Common myeloid progenitor, CD34-positive (primary cell): Measurements from ENCODE around the gene PLPPR2.
A peak's percentile ranks its signal among the peaks of the same experiment; 100 is the strongest.

ENCODE experiments used
- CTCF ChIA-PET: fragments of 350-600 bp; sonication (Branson Sonifier 250); formaldehyde crosslinking; loops from one replicate; lab custom pipeline; 2021; ENCODE audit warnings: antibody characterized with exemption; lab: Charles Lee
- POLR2A ChIA-PET: fragments of 350-600 bp; sonication (Branson Sonifier 250); formaldehyde crosslinking; loops from one replicate; lab custom pipeline; 2021; ENCODE audit warnings: antibody characterized with exemption; lab: Charles Lee
- DNase-seq, 3 donors: peaks; one replicate each; pipeline versions ENCODE4 v3.0.0 to v3.0.0-alpha.2; 2013
- H3K27ac ChIP-seq, 2 experiments: 1 replicate in 1 of 2; 2 replicates in 1 of 2; pipeline ENCODE4 v1.7.0; 2013; ENCODE audit warnings: inconsistent platforms in 2 of 2, low read length in 2 of 2, mild to moderate bottlenecking in 2 of 2, low read depth in 1 of 2, moderate library complexity in 1 of 2; ENCODE audit not compliant: severe bottlenecking in 2 of 2, insufficient read depth in 1 of 2, poor library complexity in 1 of 2
- H3K27me3 ChIP-seq, 5 experiments: replicated peaks in 2 of 5; 1 replicate in 3 of 5; 2 replicates in 2 of 5; pipeline versions ENCODE4 v1.6.1 to v1.7.0; 2013; ENCODE audit warnings: low read length in 4 of 5, mild to moderate bottlenecking in 2 of 5, moderate library complexity in 2 of 5, inconsistent platforms in 1 of 5; ENCODE audit not compliant: insufficient read depth in 5 of 5, control insufficient read depth in 4 of 5
- H3K36me3 ChIP-seq, 4 experiments: 1 replicate in 2 of 4; 2 replicates in 2 of 4; pipeline versions ENCODE4 v1.6.1 to v1.7.0; 2013; ENCODE audit warnings: low read length in 3 of 4, control low read depth in 1 of 4, mild to moderate bottlenecking in 1 of 4; ENCODE audit not compliant: control insufficient read depth in 4 of 4, insufficient read depth in 4 of 4
- H3K4me1 ChIP-seq, 4 experiments: 1 replicate in 3 of 4; 2 replicates in 1 of 4; pipeline versions ENCODE4 v1.6.1 to v1.7.1; 2013; ENCODE audit warnings: low read length in 3 of 4, mild to moderate bottlenecking in 3 of 4, control low read depth in 1 of 4, inconsistent platforms in 1 of 4, moderate library complexity in 1 of 4; ENCODE audit not compliant: control insufficient read depth in 4 of 4, insufficient read depth in 4 of 4; ENCODE audit errors: control extremely low read depth in 1 of 4
- H3K4me3 ChIP-seq, 7 experiments: 1 replicate in 4 of 7; 2 replicates in 3 of 7; pipeline versions ENCODE4 v1.5.1 to v1.7.0; 2013; ENCODE audit warnings: mild to moderate bottlenecking in 7 of 7, low read length in 6 of 7, moderate library complexity in 6 of 7, inconsistent platforms in 2 of 7, low read depth in 2 of 7, control low read depth in 1 of 7; ENCODE audit not compliant: insufficient read depth in 4 of 7, control insufficient read depth in 1 of 7; ENCODE audit errors: extremely low read depth in 1 of 7
- H3K9me3 ChIP-seq, 5 experiments: 1 replicate in 4 of 5; 2 replicates in 1 of 5; pipeline versions ENCODE4 v1.6.1 to v1.7.1; 2013; ENCODE audit warnings: low read length in 4 of 5, mild to moderate bottlenecking in 2 of 5, inconsistent platforms in 1 of 5, low read depth in 1 of 5, moderate library complexity in 1 of 5; ENCODE audit not compliant: control insufficient read depth in 4 of 5, insufficient read depth in 2 of 5; ENCODE audit errors: control extremely low read depth in 1 of 5
- WGBS: methylation state at CpG from one replicate; pipeline ENCODE4 v1.1.5; 2013; ENCODE audit not compliant: insufficient coverage; 5-methylcytosine and 5-hydroxymethylcytosine counted together

PLPPR2 gene

GRCh38 chr19:11380653-11381537, 25.7 kb downstream of the PLPPR2 start:
- Histone ChIP-seq H3K27ac (peak overlapping the region; percentile 50 to 80), H3K9me3 (no peaks in the 10 kb centered on the region), H3K4me3 (peak overlapping the region; percentile 47 to 87 (median 71)), H3K36me3 (no peaks in the 10 kb centered on the region), H3K4me1 (peaks cover 13 to 66% (median 61%) of the 10 kb centered on the region in 4 experiments), H3K27me3 (peaks cover 0 to 6% (median 0%) of the 10 kb centered on the region in 5 experiments)
- WGBS: 1% methylated on average over 49 of the region's 54 CpGs
- ChIA-PET POLR2A (interaction anchor here (0.6 to 1.0 kb wide), 3 partner anchors 35 to 1632 kb away, joined by 3 to 6 read pairs (median 4); partner anchors contain the start of genes CCDC159, RAB3D and TMEM205), CTCF (interaction anchor here (0.7 to 6.0 kb wide), 28 partner anchors 10 to 104 kb away, joined by 3 to 36 read pairs (median 4); partner anchors contain the start of genes CCDC159, ODAD3, PRKCSH and RAB3D)
- peak; percentile 96 to 98 (median 97) for DNase-seq

GRCh38 chr19:11382898-11383705, 27.9 kb downstream of the PLPPR2 start:
- CTCF ChIA-PET: interaction anchor here (0.6 to 6.0 kb wide), 21 partner anchors 8 to 100 kb away, joined by 3 to 36 read pairs (median 4); partner anchors contain the start of genes RGL3 and SWSAP1
- WGBS: 0% methylated on average over 45 of the region's 65 CpGs

GRCh38 chr19:11383706-11384048, 28.4 kb downstream of the PLPPR2 start:
- Histone ChIP-seq H3K4me3 (peak overlapping the region; percentile 24 to 67 (median 54)), H3K27me3 (peaks cover 0 to 6% (median 0%) of the 10 kb centered on the region in 5 experiments), H3K36me3 (no peaks in the 10 kb centered on the region), H3K4me1 (peaks cover 8 to 51% (median 47%) of the 10 kb centered on the region in 4 experiments), H3K9me3 (no peaks in the 10 kb centered on the region), H3K27ac (peak overlapping the region in 1 of 2 experiments; percentile 43)
- ChIA-PET CTCF (interaction anchor here (0.6 to 6.0 kb wide), 17 partner anchors 9 to 99 kb away, joined by 3 to 36 read pairs (median 4); partner anchors contain the start of genes PRKCSH, RGL3 and SWSAP1), POLR2A (interaction anchor here (1.6 kb wide), 1 partner anchor 38 kb away, joined by 5 read pairs; no protein-coding TSS in a partner anchor)
- DNase-seq: no peak
- WGBS: 0% methylated on average over 4 of the region's 9 CpGs

More at GRCh38 chr19:11382898-11383705, 27.9 kb downstream of the PLPPR2 start:
- peak overlapping the region; percentile 24 to 67 (median 54) for H3K4me3 ChIP-seq
- no peaks in the 10 kb centered on the region for H3K9me3 ChIP-seq
- POLR2A ChIA-PET: interaction anchor here (1.6 kb wide), 1 partner anchor 39 kb away, joined by 5 read pairs; no protein-coding TSS in a partner anchor
- H3K4me1 ChIP-seq: peaks cover 8 to 55% (median 50%) of the 10 kb centered on the region in 4 experiments
- H3K36me3 ChIP-seq: no peaks in the 10 kb centered on the region
- H3K27me3 ChIP-seq: peaks cover 0 to 6% (median 0%) of the 10 kb centered on the region in 5 experiments
- H3K27ac ChIP-seq: peak overlapping the region in 1 of 2 experiments; percentile 54
- peak; percentile 81 to 85 (median 82) for DNase-seq

- H3K9me3 ChIP-seq: no peaks in the 10 kb centered on the region
- WGBS: 100% methylated on average over 1 of the region's 5 CpGs
- peaks cover 8 to 51% (median 47%) of the 10 kb centered on the region in 4 experiments for H3K4me1 ChIP-seq
- CTCF ChIA-PET: interaction anchor here (0.6 to 6.0 kb wide), 5 partner anchors 22 to 64 kb away, joined by 3 to 36 read pairs (median 5); partner anchors contain the start of gene PRKCSH
- H3K4me3 ChIP-seq: no peak overlapping the region
- POLR2A ChIA-PET: no interaction called here
- H3K27ac ChIP-seq: no peak overlapping the region
- DNase-seq: peak in 1 of 3 donors; percentile 27
- no peaks in the 10 kb centered on the region for H3K36me3 ChIP-seq
- peaks cover 0 to 6% (median 0%) of the 10 kb centered on the region in 5 experiments for H3K27me3 ChIP-seq
These were observed 29.5 kb downstream of the PLPPR2 start for GRCh38 chr19:11384778-11385129.

GRCh38 chr19:11387162-11388034, 32.2 kb downstream of the PLPPR2 start:
- POLR2A ChIA-PET: interaction anchor here (0.7 kb wide), 1 partner anchor 35 kb away, joined by 5 read pairs; no protein-coding TSS in a partner anchor
- peak in 2 of 3 donors; percentile 80 to 84 for DNase-seq

More at GRCh38 chr19:11387162-11388034, 32.2 kb downstream of the PLPPR2 start:
- CTCF ChIA-PET: interaction anchor here (0.9 to 3.1 kb wide), 6 partner anchors 9 to 94 kb away, joined by 3 to 10 read pairs (median 4); partner anchors contain the start of gene ELAVL3
- Histone ChIP-seq H3K36me3 (no peaks in the 10 kb centered on the region), H3K9me3 (peaks cover 0 to 8% (median 5%) of the 10 kb centered on the region in 5 experiments), H3K4me1 (peaks cover 4 to 30% (median 26%) of the 10 kb centered on the region in 4 experiments), H3K27me3 (peaks cover 0 to 4% (median 0%) of the 10 kb centered on the region in 5 experiments), H3K27ac (no peak overlapping the region), H3K4me3 (peak overlapping the region in 1 of 7 experiments; percentile 15)
- 47% methylated on average over 14 of the region's 19 CpGs for WGBS
